B cell (primary cell): ENCODE measurements around the gene ACO2. TPM values are rescaled to one million over a fixed set of nuclear protein-coding genes. Genes with fewer than 3 reads are reported as not detected.
A peak's percentile ranks its signal among the peaks of the same experiment; 100 is the strongest.

ENCODE experiments used
- ATAC-seq: fragments of 200-7000 bp; cut with Tn5 transposase; one replicate; pipeline ENCODE4 v1.10.0; 2021; ENCODE audit warnings: low read depth, mild to moderate bottlenecking, moderate number of reproducible peaks, moderate library complexity
- CTCF ChIA-PET: fragments of 350-600 bp; sonication (Branson Sonifier 250); formaldehyde crosslinking; loops from one replicate; lab custom pipeline; 2021; ENCODE audit warnings: antibody characterized with exemption, inconsistent platforms; lab: Charles Lee
- POLR2A ChIA-PET: fragments of 350-600 bp; sonication (Branson Sonifier 250); formaldehyde crosslinking; loops from one replicate; lab custom pipeline; 2021; ENCODE audit warnings: antibody characterized with exemption; lab: Charles Lee
- DNase-seq: peaks from one replicate; pipeline ENCODE4 v3.0.0; 2013
- H2AFZ ChIP-seq: 2 replicates; pipeline ENCODE4 v1.6.1; 2012; ENCODE audit warnings: mild to moderate bottlenecking, low read depth, low read length; ENCODE audit not compliant: insufficient read depth, poor library complexity, severe bottlenecking
- H3K27ac ChIP-seq, 2 donors: 1 replicate in 1 of 2; 2 replicates in 1 of 2; pipeline ENCODE4 v1.5.1; 2012 to 2013; ENCODE audit warnings: low read length in 2 of 2, mild to moderate bottlenecking in 2 of 2, moderate library complexity in 1 of 2
- H3K27me3 ChIP-seq, 4 experiments: fragments of 200-600 bp in 1 of 4; sonication (generic) in 1 of 4; replicated peaks in 1 of 4; 1 replicate in 2 of 4; 2 replicates in 2 of 4; pipeline versions ENCODE4 v1.6.1 to v1.7.0; 2013 to 2016; ENCODE audit warnings: low read length in 3 of 4, mild to moderate bottlenecking in 2 of 4, mixed read lengths in 1 of 4, moderate library complexity in 1 of 4; ENCODE audit not compliant: insufficient read depth in 4 of 4, control insufficient read depth in 3 of 4; ENCODE audit errors: control extremely low read depth in 1 of 4
- H3K36me3 ChIP-seq, 2 experiments: replicated peaks in 1 of 2; 1 replicate in 1 of 2; 2 replicates in 1 of 2; pipeline versions ENCODE4 v1.6.1 to v1.7.1; 2013; ENCODE audit warnings: low read length in 1 of 2; ENCODE audit not compliant: insufficient read depth in 2 of 2, control insufficient read depth in 1 of 2; ENCODE audit errors: control extremely low read depth in 1 of 2, extremely low read depth in 1 of 2
- H3K4me1 ChIP-seq, 2 donors: fragments of 200-600 bp in 1 of 2; sonication (generic) in 1 of 2; 1 replicate in 1 of 2; 2 replicates in 1 of 2; pipeline versions ENCODE4 v1.5.1 to v1.6.1; 2013 to 2017; ENCODE audit warnings: low read length in 2 of 2; ENCODE audit not compliant: control insufficient read depth in 2 of 2, insufficient read depth in 2 of 2
- H3K4me2 ChIP-seq: replicated peaks from 2 replicates; pipeline ENCODE3; 2012; ENCODE audit warnings: mild to moderate bottlenecking, low read depth, low read length; ENCODE audit not compliant: poor library complexity, severe bottlenecking
- H3K4me3 ChIP-seq, 5 experiments: fragments of 200-600 bp in 1 of 5; sonication (generic) in 1 of 5; 1 replicate in 3 of 5; 2 replicates in 2 of 5; pipeline versions ENCODE4 v1.5.1 to v1.7.0; 2011 to 2016; ENCODE audit warnings: low read length in 4 of 5, mild to moderate bottlenecking in 4 of 5, low read depth in 2 of 5, control low read depth in 1 of 5, moderate library complexity in 1 of 5; ENCODE audit not compliant: insufficient read depth in 1 of 5; ENCODE audit errors: control extremely low read depth in 1 of 5, extremely low read depth in 1 of 5
- H3K79me2 ChIP-seq: fragments of 200-600 bp; sonication (generic); one replicate; pipeline ENCODE4 v1.6.0; 2016; ENCODE audit warnings: low read length; ENCODE audit not compliant: control insufficient read depth, insufficient read depth
- H3K9ac ChIP-seq: fragments of 200-600 bp; sonication (generic); 2 replicates; pipeline ENCODE4 v1.6.1; 2017; ENCODE audit warnings: mild to moderate bottlenecking, low read length, moderate library complexity
- H3K9me3 ChIP-seq, 3 donors: one replicate each; pipeline versions ENCODE4 v1.6.1 to v1.7.1; 2013; ENCODE audit warnings: low read length in 2 of 3; ENCODE audit not compliant: control insufficient read depth in 2 of 3, insufficient read depth in 1 of 3; ENCODE audit errors: control extremely low read depth in 1 of 3
- H4K20me1 ChIP-seq: 2 replicates; pipeline ENCODE4 v1.6.0; 2012; ENCODE audit warnings: mild to moderate bottlenecking, low read length; ENCODE audit not compliant: insufficient read depth, control insufficient read depth, poor library complexity, severe bottlenecking
- H3K27ac Mint-ChIP-seq: one replicate; pipeline ENCODE4 v1.8.0; 2021; ENCODE audit warnings: mixed read lengths
- H3K27me3 Mint-ChIP-seq: one replicate; pipeline ENCODE4 v1.8.0; 2021; ENCODE audit warnings: mixed read lengths
- H3K4me1 Mint-ChIP-seq: one replicate; pipeline ENCODE4 v1.8.0; 2021; ENCODE audit warnings: mixed read lengths
- H3K4me3 Mint-ChIP-seq: one replicate; pipeline ENCODE4 v1.8.0; 2021; ENCODE audit warnings: mixed read lengths
- H3K9me3 Mint-ChIP-seq: one replicate; pipeline ENCODE4 v1.8.0; 2022; ENCODE audit warnings: mixed read lengths; ENCODE audit not compliant: insufficient read depth
- EZH2 ChIP-seq: IDR thresholded peaks from 2 replicates; pipeline ENCODE4 v1.6.1; 2012; ENCODE audit warnings: borderline replicate concordance, low read depth, mild to moderate bottlenecking, moderate library complexity, low read length; ENCODE audit not compliant: insufficient read depth, poor library complexity, severe bottlenecking
- WGBS: methylation state at CpG from one replicate; pipeline ENCODE4 v1.1.5; 2013; ENCODE audit warnings: missing lambda C conversion rate; ENCODE audit not compliant: insufficient coverage; 5-methylcytosine and 5-hydroxymethylcytosine counted together
- intact Hi-C: fragments of 100-400 bp; cut with micrococcal nuclease; formaldehyde crosslinking; loops from one replicate; pipeline ENCODE4 v1.10.0; 2022
- polyA plus RNA-seq: library from polyadenylated mRNA; depleted of rRNA; stranded (reverse); fragments of >200 nt; gene quantifications from 2 replicates; pipeline ENCODE4 v1.2.3, GENCODE V29; 2012
- total RNA-seq, 2 donors: library from RNA; stranded (reverse); fragments of 120-200 nt in 1 of 2; gene quantifications; 1 replicate in 1 of 2; 2 replicates in 1 of 2; pipeline versions ENCODE4 v1.2.3 to v1.2.4, GENCODE V29; 2013 to 2022
- TF ChIP-seq, protein P1 (sequence below): fragments of 200-600 bp; IDR thresholded peaks from one replicate; pipeline ENCODE4 v1.8.0; 2022; ENCODE audit warnings: antibody characterized with exemption, mild to moderate bottlenecking

ACO2 gene
- total and polyA plus RNA-seq, 2 donors (not counting 1 experiment from before 2014, with no cell fraction given), result 91.5 to 91.7 TPM

DNA sequence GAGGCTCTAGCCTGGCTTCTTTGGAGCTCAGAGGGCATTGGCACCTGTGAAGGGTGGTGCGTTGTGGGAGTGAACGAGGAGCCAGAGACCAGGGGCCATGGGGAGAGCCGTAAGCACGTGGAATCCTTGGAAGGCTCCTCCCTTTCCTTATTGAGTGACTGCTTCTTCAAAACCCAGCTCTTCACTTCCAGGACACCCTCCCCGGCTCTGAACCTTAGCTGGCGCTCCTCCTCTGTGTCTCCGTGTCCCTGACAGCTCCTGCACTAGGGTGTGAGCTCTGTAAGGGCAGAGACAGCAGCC, 49.1 kb downstream of the ACO2 start:
- ChIA-PET CTCF (interaction anchor here (0.5 to 6.4 kb wide), 23 partner anchors 9 to 305 kb away, joined by 3 to 177 read pairs (median 5); partner anchors contain the start of genes ACO2 and POLR3H), POLR2A (interaction anchor here (0.6 to 1.5 kb wide), 4 partner anchors 72 to 155 kb away, joined by 3 to 4 read pairs (median 4); partner anchors contain the start of gene TOB2)
- WGBS, result 98% methylated on average over 7 of the region's 7 CpGs
- H3K9ac ChIP-seq, result no peak overlapping the region
- ATAC-seq (no peak), DNase-seq (no peak)
- H3K4me3 ChIP-seq, result no peak overlapping the region
- H3K36me3 ChIP-seq, result peaks cover 5 to 70% of the 10 kb centered on the region in 2 experiments
- H3K4me1 Mint-ChIP-seq, result no peaks in the 10 kb centered on the region
- no peak overlapping the region for H2AFZ ChIP-seq
- H3K9me3 Mint-ChIP-seq, result no peaks in the 10 kb centered on the region
- no peaks in the 10 kb centered on the region for H3K27me3 ChIP-seq
- H3K27me3 Mint-ChIP-seq, result no peaks in the 10 kb centered on the region
- H4K20me1 ChIP-seq, result no peaks in the 10 kb centered on the region
- TF ChIP-seq, protein P1, sequence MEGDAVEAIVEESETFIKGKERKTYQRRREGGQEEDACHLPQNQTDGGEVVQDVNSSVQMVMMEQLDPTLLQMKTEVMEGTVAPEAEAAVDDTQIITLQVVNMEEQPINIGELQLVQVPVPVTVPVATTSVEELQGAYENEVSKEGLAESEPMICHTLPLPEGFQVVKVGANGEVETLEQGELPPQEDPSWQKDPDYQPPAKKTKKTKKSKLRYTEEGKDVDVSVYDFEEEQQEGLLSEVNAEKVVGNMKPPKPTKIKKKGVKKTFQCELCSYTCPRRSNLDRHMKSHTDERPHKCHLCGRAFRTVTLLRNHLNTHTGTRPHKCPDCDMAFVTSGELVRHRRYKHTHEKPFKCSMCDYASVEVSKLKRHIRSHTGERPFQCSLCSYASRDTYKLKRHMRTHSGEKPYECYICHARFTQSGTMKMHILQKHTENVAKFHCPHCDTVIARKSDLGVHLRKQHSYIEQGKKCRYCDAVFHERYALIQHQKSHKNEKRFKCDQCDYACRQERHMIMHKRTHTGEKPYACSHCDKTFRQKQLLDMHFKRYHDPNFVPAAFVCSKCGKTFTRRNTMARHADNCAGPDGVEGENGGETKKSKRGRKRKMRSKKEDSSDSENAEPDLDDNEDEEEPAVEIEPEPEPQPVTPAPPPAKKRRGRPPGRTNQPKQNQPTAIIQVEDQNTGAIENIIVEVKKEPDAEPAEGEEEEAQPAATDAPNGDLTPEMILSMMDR, result peak; percentile 39
- no peak for TF ChIP-seq EZH2
- H3K9me3 ChIP-seq, result no peaks in the 10 kb centered on the region
- peaks cover 9% of the 10 kb centered on the region for H3K79me2 ChIP-seq
- H3K4me2 ChIP-seq, result no peak overlapping the region
- H3K27ac ChIP-seq, result no peak overlapping the region
- H3K4me1 ChIP-seq, result no peaks in the 10 kb centered on the region
- no peak overlapping the region for H3K4me3 Mint-ChIP-seq
- intact Hi-C loops, result no loop called here
- no peak overlapping the region for H3K27ac Mint-ChIP-seq

DNA sequence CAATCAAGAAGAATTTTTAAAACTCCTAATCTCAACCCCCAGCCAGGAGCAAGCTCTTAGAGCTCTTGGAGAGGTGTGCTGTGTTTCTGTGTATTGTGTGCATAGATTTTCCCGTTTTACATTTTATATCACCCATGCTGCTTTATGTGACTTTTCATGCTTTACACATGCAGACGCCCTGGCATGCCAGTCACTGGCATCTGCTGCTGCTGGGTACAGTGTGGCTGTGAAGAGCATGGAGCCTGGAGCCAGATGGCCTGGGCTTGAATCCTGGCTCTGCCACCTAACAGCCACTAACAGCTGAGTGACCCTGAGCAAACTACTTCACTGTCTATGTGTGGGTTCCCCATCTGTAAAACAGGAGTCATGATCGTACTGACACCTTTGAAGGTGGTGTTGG, 52.2 kb downstream of the ACO2 start:
- DNase-seq, result no peak
- H3K27ac Mint-ChIP-seq, result no peak overlapping the region
- ChIA-PET CTCF (interaction anchor here (13.2 kb wide), 1 partner anchor 114 kb away, joined by 228 read pairs; no protein-coding TSS in a partner anchor), POLR2A (interaction anchor here (0.6 kb wide), 1 partner anchor 15 kb away, joined by 3 read pairs; no protein-coding TSS in a partner anchor)
- Histone ChIP-seq H3K36me3 (peaks cover 2 to 66% of the 10 kb centered on the region in 2 experiments), H3K9ac (no peak overlapping the region), H4K20me1 (peaks cover 13% of the 10 kb centered on the region), H3K4me1 (peaks cover 7 to 12% of the 10 kb centered on the region in 2 donors), H3K27me3 (no peaks in the 10 kb centered on the region), H3K4me2 (no peak overlapping the region), H2AFZ (no peak overlapping the region), H3K79me2 (peaks cover 4% of the 10 kb centered on the region), H3K27ac (no peak overlapping the region), H3K4me3 (no peak overlapping the region), H3K9me3 (no peaks in the 10 kb centered on the region)
- WGBS, result 90% methylated on average over 1 of the region's 3 CpGs
- no peak overlapping the region for H3K4me3 Mint-ChIP-seq
- peaks cover 9% of the 10 kb centered on the region for H3K4me1 Mint-ChIP-seq
- no peak for ATAC-seq
- no peak for TF ChIP-seq EZH2
- TF ChIP-seq, protein P1, result no peak
- no peaks in the 10 kb centered on the region for H3K9me3 Mint-ChIP-seq
- H3K27me3 Mint-ChIP-seq, result no peaks in the 10 kb centered on the region
- intact Hi-C loops, result no loop called here
